CD4-positive, alpha-beta memory T cell (primary cell): ENCODE results near the gene PMIS2. TPM values are rescaled to one million over a fixed set of nuclear protein-coding genes. Genes with fewer than 3 reads are reported as not detected.

ENCODE experiments used
- CTCF ChIA-PET: fragments of 350-600 bp; sonication (Branson Sonifier 250); formaldehyde crosslinking; loops from one replicate; lab custom pipeline; 2021; ENCODE audit warnings: inconsistent platforms; ENCODE audit not compliant: partially characterized antibody; lab: Charles Lee
- POLR2A ChIA-PET: fragments of 350-600 bp; sonication (Branson Sonifier 250); formaldehyde crosslinking; loops from one replicate; lab custom pipeline; 2021; ENCODE audit not compliant: partially characterized antibody; lab: Charles Lee
- DNase-seq, 5 donors: peaks; one replicate each; pipeline versions ENCODE4 v3.0.0 to v3.0.0-alpha.2; 2020 to 2022; ENCODE audit warnings: mixed read lengths in 1 of 5
- H3K27ac ChIP-seq: one replicate; pipeline ENCODE4 v1.7.0; 2013; ENCODE audit warnings: low read depth, low read length
- H3K27me3 ChIP-seq: 2 replicates; pipeline ENCODE4 v1.7.0; 2013; ENCODE audit warnings: mild to moderate bottlenecking, low read length, moderate library complexity; ENCODE audit not compliant: insufficient read depth
- H3K36me3 ChIP-seq: 2 replicates; pipeline ENCODE4 v1.7.0; 2013; ENCODE audit warnings: mild to moderate bottlenecking, low read length, moderate library complexity; ENCODE audit not compliant: insufficient read depth
- H3K4me1 ChIP-seq: 2 replicates; pipeline ENCODE4 v1.7.0; 2013; ENCODE audit warnings: mild to moderate bottlenecking, low read length, moderate library complexity; ENCODE audit not compliant: insufficient read depth
- H3K4me3 ChIP-seq, 2 donors: one replicate each; pipeline ENCODE4 v1.7.0; 2013; ENCODE audit warnings: low read length in 2 of 2, mild to moderate bottlenecking in 1 of 2
- H3K9me3 ChIP-seq, 2 donors: one replicate each; pipeline ENCODE4 v1.7.0; 2013; ENCODE audit warnings: low read length in 2 of 2, control low read depth in 1 of 2; ENCODE audit not compliant: control insufficient read depth in 1 of 2
- H3K27ac Mint-ChIP-seq, 7 donors: one replicate each; pipeline ENCODE4 v1.8.0; 2020 to 2021; ENCODE audit warnings: mixed read lengths in 7 of 7, mild to moderate bottlenecking in 6 of 7, inconsistent platforms in 3 of 7, moderate library complexity in 3 of 7
- H3K27me3 Mint-ChIP-seq, 2 donors: one replicate each; pipeline ENCODE4 v1.8.0; 2020 to 2021; ENCODE audit warnings: mixed read lengths in 2 of 2
- H3K36me3 Mint-ChIP-seq, 2 donors: one replicate each; pipeline ENCODE4 v1.8.0; 2020 to 2021; ENCODE audit warnings: mixed read lengths in 2 of 2, inconsistent platforms in 1 of 2, mild to moderate bottlenecking in 1 of 2
- H3K4me1 Mint-ChIP-seq, 4 donors: one replicate each; pipeline ENCODE4 v1.8.0; 2020 to 2021; ENCODE audit warnings: mixed read lengths in 4 of 4, mild to moderate bottlenecking in 1 of 4
- H3K4me3 Mint-ChIP-seq, 8 donors: one replicate each; pipeline ENCODE4 v1.8.0; 2020 to 2021; ENCODE audit warnings: mixed read lengths in 8 of 8, mild to moderate bottlenecking in 7 of 8, moderate library complexity in 6 of 8, inconsistent platforms in 3 of 8
- H3K9me3 Mint-ChIP-seq, 8 donors: one replicate each; pipeline ENCODE4 v1.8.0; 2020 to 2021; ENCODE audit warnings: mixed read lengths in 8 of 8, mild to moderate bottlenecking in 5 of 8, inconsistent platforms in 3 of 8, moderate library complexity in 1 of 8
- intact Hi-C: fragments of 100-400 bp; cut with micrococcal nuclease; formaldehyde crosslinking; loops from one replicate; pipeline ENCODE4 v1.15.1; 2023
- polyA plus RNA-seq, 2 donors: library from polyadenylated mRNA; unstranded; fragments of 300-500 nt; fragmentation: Illumina TruSeq; gene quantifications; one replicate each; pipeline ENCODE4 v1.2.3, GENCODE V29; 2021
- total RNA-seq, 2 experiments: library from RNA; stranded (reverse); gene quantifications; one replicate each; pipeline ENCODE4 v1.2.3, GENCODE V29; 2021

PMIS2 gene
- total and polyA plus RNA-seq, 4 experiments from 2014 or later: not detected

DNA sequence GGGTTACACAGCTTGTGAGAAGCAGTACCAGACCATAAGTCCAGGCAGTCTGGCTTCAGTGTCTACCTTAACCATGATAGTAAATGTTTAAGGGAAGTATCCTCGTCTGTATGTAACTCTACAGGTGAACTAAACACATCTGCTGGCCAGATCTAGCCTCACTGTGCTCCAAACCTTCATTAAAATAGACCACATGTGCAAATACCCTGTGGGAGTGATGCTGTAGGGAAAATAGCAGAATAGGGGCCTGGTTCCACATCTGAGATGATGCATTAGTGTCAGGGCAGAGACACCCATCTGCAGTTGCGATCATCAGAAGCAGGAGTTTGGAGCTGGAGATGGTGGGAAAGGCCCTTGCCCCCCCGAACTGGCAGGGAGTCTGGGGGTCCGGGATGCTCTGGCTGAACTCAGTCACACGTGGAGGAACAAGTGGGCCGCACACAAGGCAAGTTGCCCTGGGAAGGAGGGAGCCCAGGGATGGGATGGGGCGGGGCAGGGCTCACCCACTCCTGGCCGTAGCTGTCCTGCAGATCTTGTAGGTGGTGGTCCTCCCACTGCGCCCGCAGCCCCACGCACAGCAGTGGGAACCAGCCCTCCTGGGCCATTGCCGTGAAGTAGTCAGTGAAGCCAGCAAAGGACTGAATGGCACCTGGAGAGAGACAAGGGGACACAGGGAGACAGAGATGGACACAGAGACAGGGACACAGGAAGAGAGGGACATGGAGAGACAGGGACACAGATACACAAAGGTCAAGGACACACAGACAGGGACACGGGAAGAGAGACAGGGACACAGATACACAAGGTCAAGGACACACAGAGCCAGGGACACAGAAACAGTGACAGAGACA is 33.2 kb upstream of the PMIS2 start:
- CTCF ChIA-PET: interaction anchor here (0.5 kb wide), 1 partner anchor 449 kb away, joined by 4 read pairs; no protein-coding TSS in a partner anchor

DNA sequence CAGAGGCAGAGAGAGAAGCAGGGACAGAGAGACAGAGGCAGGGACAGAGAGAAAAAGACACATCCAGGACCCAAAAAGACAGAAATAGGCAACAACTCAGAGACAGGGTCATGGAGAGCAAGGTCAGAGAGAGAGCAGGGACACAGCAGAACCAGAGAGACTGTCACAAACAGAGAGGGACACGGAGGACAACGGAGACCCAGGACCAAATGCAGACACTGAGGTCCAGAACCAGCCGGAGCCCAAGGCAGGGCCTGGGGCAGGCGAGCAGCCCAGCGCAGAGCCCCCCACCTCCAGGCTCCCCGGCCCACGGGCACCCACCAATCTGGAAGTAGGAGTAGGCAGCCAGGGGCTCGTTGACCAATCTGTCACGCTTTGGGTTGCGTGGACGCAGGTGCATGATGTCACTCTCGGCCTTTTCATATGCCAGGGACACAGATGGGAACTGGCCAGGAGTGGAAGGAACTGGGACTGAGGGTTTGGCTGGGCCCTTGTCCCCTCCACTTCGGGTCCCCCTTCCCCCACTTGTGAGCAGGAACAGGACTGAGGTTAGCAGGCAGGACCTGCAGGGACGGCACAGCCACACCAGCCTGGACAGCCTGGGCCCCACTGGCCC is 32.5 kb upstream of the PMIS2 start:
- CTCF ChIA-PET: no interaction called here

More for the DNA sequence above, 33.2 kb upstream of the PMIS2 start:
- Histone ChIP-seq H3K36me3 (no peaks in the 10 kb centered on the region), H3K9me3 (no peaks in the 10 kb centered on the region), H3K4me3 (no peak overlapping the region), H3K27ac (no peak overlapping the region), H3K27me3 (no peaks in the 10 kb centered on the region), H3K4me1 (peaks cover under 1% of the 10 kb centered on the region)
- peak overlapping the region in 2 of 7 donors; percentile 39 to 51 for H3K27ac Mint-ChIP-seq
- peaks cover 12 to 26% (median 18%) of the 10 kb centered on the region in 4 donors for H3K4me1 Mint-ChIP-seq
- H3K36me3 Mint-ChIP-seq: peaks cover 3 to 4% of the 10 kb centered on the region in 2 donors
- POLR2A ChIA-PET: no interaction called here
- H3K9me3 Mint-ChIP-seq: peaks cover 0 to 2% (median 0%) of the 10 kb centered on the region in 8 donors
- intact Hi-C loops: no loop called here
- H3K4me3 Mint-ChIP-seq: no peak overlapping the region
- H3K27me3 Mint-ChIP-seq: peaks cover 2% of the 10 kb centered on the region in 2 donors
- no peak for DNase-seq

DNA sequence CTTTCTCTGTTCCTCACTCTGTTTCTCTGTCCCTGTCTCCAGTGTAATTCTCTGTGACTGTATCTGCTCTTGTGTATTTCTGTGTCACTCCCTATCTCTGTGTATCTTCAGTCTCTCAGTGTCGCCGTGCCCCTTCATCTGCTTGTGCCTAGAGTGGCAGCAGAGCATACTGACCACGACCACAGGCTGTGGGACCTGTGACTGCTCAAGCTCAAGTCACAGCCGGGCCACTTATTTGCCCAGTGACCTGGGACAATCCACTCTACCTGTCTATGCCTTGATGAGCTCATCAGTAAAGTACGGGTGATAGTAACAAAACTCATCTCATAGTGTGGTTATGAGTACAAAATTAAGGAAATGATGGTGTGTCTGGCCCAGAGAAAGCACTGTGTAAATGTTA is 31.9 kb upstream of the PMIS2 start:
- H3K4me3 Mint-ChIP-seq: no peak overlapping the region
- CTCF ChIA-PET: no interaction called here

More for the DNA sequence above, 32.5 kb upstream of the PMIS2 start:
- no peaks in the 10 kb centered on the region for H3K36me3 ChIP-seq
- no peak overlapping the region for H3K4me3 ChIP-seq
- peaks cover 3 to 4% of the 10 kb centered on the region in 2 donors for H3K36me3 Mint-ChIP-seq
- H3K4me1 ChIP-seq: peaks cover 7% of the 10 kb centered on the region
- no peak for DNase-seq
- peaks cover 0 to 2% (median 0%) of the 10 kb centered on the region in 8 donors for H3K9me3 Mint-ChIP-seq
- H3K27me3 Mint-ChIP-seq: peaks cover 4% of the 10 kb centered on the region in 2 donors
- H3K27me3 ChIP-seq: no peaks in the 10 kb centered on the region
- peaks cover 11 to 24% (median 16%) of the 10 kb centered on the region in 4 donors for H3K4me1 Mint-ChIP-seq
- peak overlapping the region in 2 of 7 donors; percentile 11 to 51 for H3K27ac Mint-ChIP-seq
- POLR2A ChIA-PET: no interaction called here
- H3K4me3 Mint-ChIP-seq: no peak overlapping the region
- intact Hi-C loops: no loop called here
- H3K27ac ChIP-seq: no peak overlapping the region
- H3K9me3 ChIP-seq: no peaks in the 10 kb centered on the region

DNA sequence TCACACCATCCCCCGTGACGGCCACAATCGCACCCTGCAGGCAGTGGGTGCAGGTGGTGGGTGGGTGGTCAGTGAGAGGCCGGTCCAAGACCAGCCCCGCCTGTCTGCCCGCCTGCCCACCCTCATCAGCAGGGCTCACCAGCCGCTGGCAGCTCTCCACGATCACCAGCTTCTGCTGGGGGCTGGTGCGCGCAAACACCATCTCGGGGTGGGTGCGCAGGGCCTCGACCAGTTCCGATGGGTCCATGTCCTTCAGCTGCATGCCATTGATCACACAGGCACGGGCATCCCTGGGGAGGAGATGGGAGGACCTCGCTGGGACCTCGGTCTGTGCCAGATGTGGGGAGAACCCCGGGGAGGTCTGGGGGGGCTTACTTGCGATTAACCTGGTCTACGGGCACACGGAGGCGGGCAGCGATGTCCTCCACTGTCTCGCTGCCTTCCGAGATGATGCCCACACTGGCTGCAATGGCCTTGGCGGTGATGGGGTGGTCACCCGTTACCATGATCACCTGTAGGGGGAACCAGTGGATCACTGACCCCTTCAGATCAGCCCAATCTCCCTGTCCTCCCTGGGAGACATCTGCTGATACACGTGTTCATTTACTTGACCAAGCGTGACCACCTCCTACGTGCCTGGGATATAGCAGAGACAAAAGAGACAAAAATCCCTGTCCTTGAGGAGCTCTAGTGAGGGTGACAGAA is 30.5 kb upstream of the PMIS2 start:
- Mint-ChIP-seq H3K4me1 (peaks cover 7 to 19% (median 12%) of the 10 kb centered on the region in 4 donors), H3K27me3 (peaks cover 10 to 12% of the 10 kb centered on the region in 2 donors), H3K4me3 (peak overlapping the region in 2 of 8 donors; percentile 5 to 43), H3K27ac (no peak overlapping the region), H3K36me3 (no peaks in the 10 kb centered on the region), H3K9me3 (peaks cover 0 to 2% (median 0%) of the 10 kb centered on the region in 8 donors)
- peaks cover 5% of the 10 kb centered on the region for H3K27me3 ChIP-seq
- ChIA-PET CTCF (interaction anchor here (1.5 kb wide), 1 partner anchor 137 kb away, joined by 3 read pairs; no protein-coding TSS in a partner anchor), POLR2A (no interaction called here)
- no peak for DNase-seq
- no peak overlapping the region for H3K4me3 ChIP-seq
- intact Hi-C loops: no loop called here
- peaks cover 12% of the 10 kb centered on the region for H3K4me1 ChIP-seq
- H3K36me3 ChIP-seq: no peaks in the 10 kb centered on the region
- H3K9me3 ChIP-seq: no peaks in the 10 kb centered on the region
- no peak overlapping the region for H3K27ac ChIP-seq

More for the DNA sequence above, 31.9 kb upstream of the PMIS2 start:
- H3K27ac ChIP-seq: no peak overlapping the region
- POLR2A ChIA-PET: no interaction called here
- no peak overlapping the region for H3K4me3 ChIP-seq
- Mint-ChIP-seq H3K27me3 (peaks cover 4 to 6% of the 10 kb centered on the region in 2 donors), H3K9me3 (peaks cover 0 to 2% (median 0%) of the 10 kb centered on the region in 8 donors), H3K4me1 (peaks cover 9 to 23% (median 15%) of the 10 kb centered on the region in 4 donors), H3K27ac (peak overlapping the region in 2 of 7 donors; percentile 27 to 35), H3K36me3 (peaks cover 3% of the 10 kb centered on the region in 2 donors)
- peaks cover 5% of the 10 kb centered on the region for H3K27me3 ChIP-seq
- no peaks in the 10 kb centered on the region for H3K9me3 ChIP-seq
- intact Hi-C loops: no loop called here
- no peak for DNase-seq
- peaks cover 12% of the 10 kb centered on the region for H3K4me1 ChIP-seq
- no peaks in the 10 kb centered on the region for H3K36me3 ChIP-seq

DNA sequence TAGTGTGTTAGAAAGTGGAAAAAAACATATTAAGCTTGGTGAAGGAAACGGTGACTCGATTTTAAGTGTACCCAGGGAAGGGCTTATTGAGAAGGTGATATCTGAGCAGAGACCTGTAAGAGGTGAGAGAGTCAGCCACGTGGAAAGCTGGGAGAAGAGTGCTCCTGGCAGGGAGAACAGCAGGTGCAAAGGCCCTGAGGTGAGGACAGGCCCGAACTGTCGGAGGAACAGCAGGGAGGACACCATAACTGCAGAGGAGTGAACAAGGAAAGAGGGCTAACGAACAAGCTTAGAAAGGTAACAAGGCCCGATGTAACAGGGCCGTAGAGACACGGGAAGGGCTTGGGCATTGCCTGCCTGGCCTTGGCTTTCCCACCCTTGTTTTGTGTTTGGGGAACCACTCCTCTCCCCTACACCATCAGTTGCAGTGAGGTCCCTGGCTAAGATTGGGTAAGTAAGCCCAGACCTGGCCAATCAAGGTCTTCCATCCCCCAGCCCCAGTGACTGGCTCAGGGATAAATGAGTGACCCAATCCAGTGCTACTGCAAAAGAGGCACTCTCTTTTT is 29.9 kb upstream of the PMIS2 start:
- ChIA-PET POLR2A (no interaction called here), CTCF (interaction anchor here (1.5 to 2.4 kb wide), 2 partner anchors 7 to 136 kb away, joined by 3 to 9 read pairs; no protein-coding TSS in a partner anchor)
- peaks cover 5% of the 10 kb centered on the region for H3K27me3 ChIP-seq
- no peak overlapping the region for H3K4me3 ChIP-seq
- peaks cover 0 to 2% (median 0%) of the 10 kb centered on the region in 8 donors for H3K9me3 Mint-ChIP-seq
- intact Hi-C loops: no loop called here
- no peaks in the 10 kb centered on the region for H3K36me3 ChIP-seq
- H3K27ac ChIP-seq: no peak overlapping the region
- peaks cover 12% of the 10 kb centered on the region for H3K4me1 ChIP-seq
- peak overlapping the region in 3 of 8 donors; percentile 5 to 43 (median 13) for H3K4me3 Mint-ChIP-seq
- DNase-seq: no peak
- H3K27me3 Mint-ChIP-seq: peaks cover 13 to 17% of the 10 kb centered on the region in 2 donors
- no peaks in the 10 kb centered on the region for H3K9me3 ChIP-seq
- H3K27ac Mint-ChIP-seq: no peak overlapping the region
- H3K36me3 Mint-ChIP-seq: no peaks in the 10 kb centered on the region
- peaks cover 7 to 19% (median 12%) of the 10 kb centered on the region in 4 donors for H3K4me1 Mint-ChIP-seq

DNA sequence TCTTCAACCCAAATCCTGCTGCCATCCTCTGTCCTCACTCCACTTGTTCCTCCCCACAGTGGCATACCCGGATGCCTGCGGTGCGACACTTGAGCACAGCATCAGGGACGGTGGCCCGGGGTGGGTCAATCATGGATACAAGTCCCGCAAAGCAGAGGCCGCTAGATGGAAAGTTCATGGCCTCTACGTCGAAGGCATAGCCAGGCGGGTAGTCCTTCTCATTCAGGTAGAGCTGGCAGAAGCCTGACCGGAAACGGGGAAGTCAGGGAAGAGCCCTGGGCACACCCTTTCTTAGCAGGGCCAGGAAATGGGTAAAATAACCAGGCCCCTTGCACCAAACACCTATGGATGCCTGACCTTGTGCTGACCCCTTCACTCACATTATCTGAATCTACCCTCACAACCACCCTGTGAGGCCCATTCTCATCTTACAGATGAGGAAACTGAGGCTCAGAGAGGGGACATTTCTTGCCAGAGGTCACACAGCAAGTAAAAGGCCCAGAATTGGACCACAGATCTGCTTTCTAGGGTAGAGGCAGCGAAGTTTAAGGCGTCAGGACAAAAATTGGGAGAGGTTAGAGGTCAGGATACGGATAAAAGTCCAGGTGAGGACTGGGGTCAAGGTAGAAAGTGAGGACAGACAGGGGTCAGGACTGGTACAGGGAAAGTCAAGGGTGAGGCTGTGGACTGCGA is 29.0 kb upstream of the PMIS2 start:
- H3K27ac Mint-ChIP-seq: no peak overlapping the region
- Histone ChIP-seq H3K27me3 (peaks cover 5% of the 10 kb centered on the region), H3K4me3 (no peak overlapping the region), H3K27ac (no peak overlapping the region), H3K36me3 (no peaks in the 10 kb centered on the region), H3K9me3 (no peaks in the 10 kb centered on the region), H3K4me1 (peaks cover 12% of the 10 kb centered on the region)
- peaks cover 7 to 19% (median 12%) of the 10 kb centered on the region in 4 donors for H3K4me1 Mint-ChIP-seq
- CTCF ChIA-PET: interaction anchor here (1.5 to 2.4 kb wide), 2 partner anchors 8 to 135 kb away, joined by 3 to 9 read pairs; no protein-coding TSS in a partner anchor
- peaks cover 0 to 2% (median 0%) of the 10 kb centered on the region in 8 donors for H3K9me3 Mint-ChIP-seq
- DNase-seq: no peak
- H3K27me3 Mint-ChIP-seq: peaks cover 18 to 22% of the 10 kb centered on the region in 2 donors
- peak overlapping the region; percentile 49 to 82 (median 71) for H3K4me3 Mint-ChIP-seq
- no peaks in the 10 kb centered on the region for H3K36me3 Mint-ChIP-seq
- POLR2A ChIA-PET: interaction anchor here (1.0 kb wide), 1 partner anchor 88 kb away, joined by 3 read pairs; no protein-coding TSS in a partner anchor
- intact Hi-C loops: no loop called here
